Inflammatory macrophage treated with lipopolysaccharide for 1 hour (primary cell): Measurements from ENCODE around the gene BCAS3.

Experiments
- DNase-seq, 2 donors: peaks; one replicate each; pipeline ENCODE4 v3.0.0-alpha.2; 2020 to 2022

BCAS3 gene

GRCh38 chr17:60676758-60677307 is 818 bp upstream of the BCAS3 start:
- no peak for DNase-seq

GRCh38 chr17:60678118-60678444 is 430 bp downstream of the BCAS3 start:
- no peak for DNase-seq

GRCh38 chr17:60679287-60679686 is 1.6 kb downstream of the BCAS3 start:
- no peak for DNase-seq

- no peak for DNase-seq
These were observed 3.1 kb downstream of the BCAS3 start for GRCh38 chr17:60680754-60681153.

GRCh38 chr17:60685437-60685836 is 7.8 kb downstream of the BCAS3 start:
- DNase-seq = no peak

GRCh38 chr17:60695960-60696359 is 18.3 kb downstream of the BCAS3 start:
- no peak for DNase-seq

GRCh38 chr17:60699090-60699489 is 21.4 kb downstream of the BCAS3 start:
- DNase-seq = no peak

GRCh38 chr17:60704170-60704569 is 26.5 kb downstream of the BCAS3 start:
- DNase-seq = no peak

- no peak for DNase-seq
These were observed 35.0 kb downstream of the BCAS3 start for GRCh38 chr17:60712675-60713074.

- no peak for DNase-seq
These were observed 36.0 kb downstream of the BCAS3 start for GRCh38 chr17:60713608-60714007.

GRCh38 chr17:60716766-60717165 is 39.1 kb downstream of the BCAS3 start:
- no peak for DNase-seq

- no peak for DNase-seq
These were observed 40.2 kb downstream of the BCAS3 start for GRCh38 chr17:60717814-60718213.

GRCh38 chr17:60720763-60721531 is 43.3 kb downstream of the BCAS3 start:
- peak; percentile 24 to 79 for DNase-seq

- no peak for DNase-seq
These were observed 47.0 kb downstream of the BCAS3 start for GRCh38 chr17:60724647-60725046.

GRCh38 chr17:60729854-60730253 is 52.2 kb downstream of the BCAS3 start:
- DNase-seq = no peak

GRCh38 chr17:60730273-60730672 is 52.6 kb downstream of the BCAS3 start:
- DNase-seq = no peak

- no peak for DNase-seq
These were observed 60.6 kb downstream of the BCAS3 start for GRCh38 chr17:60738287-60738686.

- no peak for DNase-seq
These were observed 62.9 kb downstream of the BCAS3 start for GRCh38 chr17:60740584-60740983.

- no peak for DNase-seq
These were observed 63.4 kb downstream of the BCAS3 start for GRCh38 chr17:60741031-60741430.

GRCh38 chr17:60743282-60743681 is 65.6 kb downstream of the BCAS3 start:
- no peak for DNase-seq

GRCh38 chr17:60743799-60744198 is 66.1 kb downstream of the BCAS3 start:
- no peak for DNase-seq

GRCh38 chr17:60744355-60744966 is 66.8 kb downstream of the BCAS3 start:
- no peak for DNase-seq

GRCh38 chr17:60745544-60745943 is 67.9 kb downstream of the BCAS3 start:
- DNase-seq = no peak

- no peak for DNase-seq
These were observed 69.6 kb downstream of the BCAS3 start for GRCh38 chr17:60747069-60747808.
